ENCODE data around the gene ZNF513.

DNA sequence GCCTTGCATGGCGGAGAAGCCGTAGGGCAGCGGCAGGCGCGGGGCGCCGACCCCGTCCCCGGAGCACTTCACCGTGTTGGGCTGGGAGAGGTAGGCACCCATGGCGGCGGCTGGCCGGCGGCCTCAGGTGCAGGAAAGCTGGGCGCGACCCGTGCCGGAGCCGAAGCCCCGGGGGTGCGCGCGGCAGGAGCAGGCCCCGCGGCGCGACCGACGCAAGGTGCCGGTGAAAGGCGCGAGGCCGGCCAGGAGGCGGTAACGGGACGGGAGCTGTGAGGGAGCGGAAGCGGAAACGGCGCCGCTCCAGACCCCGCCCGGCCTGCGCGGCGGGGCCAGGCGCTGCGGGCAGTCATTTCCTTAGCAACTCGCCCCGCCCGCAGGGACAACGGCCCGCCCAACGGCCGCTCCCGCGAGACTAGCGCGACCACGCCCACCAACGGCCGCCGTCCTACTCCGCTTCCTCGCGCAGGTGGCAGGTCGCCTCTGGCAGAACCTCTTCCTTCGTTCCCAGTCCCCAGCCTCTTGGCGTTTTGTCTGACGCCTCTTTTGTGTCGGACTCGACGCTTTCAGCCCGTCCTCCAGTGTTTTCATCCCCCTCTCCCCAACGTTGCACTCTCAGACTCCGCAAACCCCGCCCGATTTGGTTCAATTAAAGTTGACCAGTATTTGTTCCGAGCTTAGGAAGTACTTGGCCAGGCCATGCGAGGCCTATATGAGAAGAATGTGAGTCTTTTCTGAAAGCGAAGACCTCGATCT is 29.0 kb upstream of the ZNF513 start, which contains the start of gene PPM1G:
- TF ChIP-seq, protein P1, sequence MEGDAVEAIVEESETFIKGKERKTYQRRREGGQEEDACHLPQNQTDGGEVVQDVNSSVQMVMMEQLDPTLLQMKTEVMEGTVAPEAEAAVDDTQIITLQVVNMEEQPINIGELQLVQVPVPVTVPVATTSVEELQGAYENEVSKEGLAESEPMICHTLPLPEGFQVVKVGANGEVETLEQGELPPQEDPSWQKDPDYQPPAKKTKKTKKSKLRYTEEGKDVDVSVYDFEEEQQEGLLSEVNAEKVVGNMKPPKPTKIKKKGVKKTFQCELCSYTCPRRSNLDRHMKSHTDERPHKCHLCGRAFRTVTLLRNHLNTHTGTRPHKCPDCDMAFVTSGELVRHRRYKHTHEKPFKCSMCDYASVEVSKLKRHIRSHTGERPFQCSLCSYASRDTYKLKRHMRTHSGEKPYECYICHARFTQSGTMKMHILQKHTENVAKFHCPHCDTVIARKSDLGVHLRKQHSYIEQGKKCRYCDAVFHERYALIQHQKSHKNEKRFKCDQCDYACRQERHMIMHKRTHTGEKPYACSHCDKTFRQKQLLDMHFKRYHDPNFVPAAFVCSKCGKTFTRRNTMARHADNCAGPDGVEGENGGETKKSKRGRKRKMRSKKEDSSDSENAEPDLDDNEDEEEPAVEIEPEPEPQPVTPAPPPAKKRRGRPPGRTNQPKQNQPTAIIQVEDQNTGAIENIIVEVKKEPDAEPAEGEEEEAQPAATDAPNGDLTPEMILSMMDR (IDR thresholded peaks at IDR 0.05; ENCODE audit: low read depth, low read length): no peak
- no peak for TF ChIP-seq EZH2phosphoT487 (IDR thresholded peaks at IDR 0.05; ENCODE audit: low read depth)

Data from OCI-LY3 (cell line).